GM10847 (cell line): ENCODE measurements around the gene ADRB1.

ENCODE experiments used
- POLR2A ChIP-seq: IDR thresholded peaks from 2 replicates; pipeline ENCODE4 v1.6.1; 2011; ENCODE audit not compliant: insufficient read length; ENCODE audit errors: extremely low read depth

ADRB1 gene

DNA sequence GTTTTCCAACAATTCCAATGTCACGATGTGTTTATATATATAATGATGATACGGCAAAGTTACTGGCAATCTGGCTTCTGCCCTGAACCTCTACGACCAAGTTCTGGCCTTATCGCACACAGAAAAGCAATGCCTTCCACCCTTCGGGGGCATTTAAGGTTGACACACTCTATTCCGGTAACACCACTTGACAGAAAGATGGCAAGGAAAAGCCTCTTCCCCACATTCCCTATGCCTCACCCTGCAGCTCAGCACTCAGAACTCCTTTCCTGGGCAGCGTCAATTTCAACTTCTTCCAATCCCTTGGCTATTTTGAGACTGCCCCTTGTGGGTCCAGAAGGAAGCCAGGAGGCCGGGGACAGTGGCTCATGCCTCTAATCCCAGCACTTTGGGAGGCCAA lies 2.5 kb upstream of the ADRB1 start:
- no peak for TF ChIP-seq POLR2A

DNA sequence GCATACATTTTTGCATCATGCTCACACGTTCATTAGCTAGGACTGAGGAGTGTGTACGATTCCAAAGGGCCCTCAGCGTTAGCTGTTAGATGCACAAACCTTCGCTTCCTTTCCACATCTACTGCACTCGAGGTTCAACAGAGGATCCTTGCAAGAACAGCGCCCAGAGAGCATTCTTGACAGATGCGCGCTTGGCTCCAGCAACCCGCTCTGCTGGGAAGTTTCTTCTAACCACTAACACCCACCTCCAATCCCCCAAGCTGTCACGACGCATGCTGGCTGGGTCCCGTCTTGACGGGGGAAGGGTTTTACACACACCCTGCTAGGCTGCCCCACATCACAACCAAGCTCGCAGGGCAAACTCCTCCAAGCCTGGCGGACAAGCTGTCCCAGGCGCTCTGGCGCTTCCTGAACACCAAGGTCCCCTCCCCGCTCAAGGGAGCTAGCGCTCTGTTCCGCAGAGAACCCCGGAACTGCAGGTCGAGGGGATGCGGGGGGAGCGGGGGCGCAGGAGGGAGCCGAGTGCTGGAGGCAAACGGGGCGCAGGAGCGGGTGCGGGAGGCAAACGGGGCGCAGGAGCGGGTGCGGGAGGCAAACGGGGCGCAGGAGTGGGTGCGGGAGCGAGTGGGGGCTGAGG lies 653 bp upstream of the ADRB1 start:
- TF ChIP-seq POLR2A, result no peak

DNA sequence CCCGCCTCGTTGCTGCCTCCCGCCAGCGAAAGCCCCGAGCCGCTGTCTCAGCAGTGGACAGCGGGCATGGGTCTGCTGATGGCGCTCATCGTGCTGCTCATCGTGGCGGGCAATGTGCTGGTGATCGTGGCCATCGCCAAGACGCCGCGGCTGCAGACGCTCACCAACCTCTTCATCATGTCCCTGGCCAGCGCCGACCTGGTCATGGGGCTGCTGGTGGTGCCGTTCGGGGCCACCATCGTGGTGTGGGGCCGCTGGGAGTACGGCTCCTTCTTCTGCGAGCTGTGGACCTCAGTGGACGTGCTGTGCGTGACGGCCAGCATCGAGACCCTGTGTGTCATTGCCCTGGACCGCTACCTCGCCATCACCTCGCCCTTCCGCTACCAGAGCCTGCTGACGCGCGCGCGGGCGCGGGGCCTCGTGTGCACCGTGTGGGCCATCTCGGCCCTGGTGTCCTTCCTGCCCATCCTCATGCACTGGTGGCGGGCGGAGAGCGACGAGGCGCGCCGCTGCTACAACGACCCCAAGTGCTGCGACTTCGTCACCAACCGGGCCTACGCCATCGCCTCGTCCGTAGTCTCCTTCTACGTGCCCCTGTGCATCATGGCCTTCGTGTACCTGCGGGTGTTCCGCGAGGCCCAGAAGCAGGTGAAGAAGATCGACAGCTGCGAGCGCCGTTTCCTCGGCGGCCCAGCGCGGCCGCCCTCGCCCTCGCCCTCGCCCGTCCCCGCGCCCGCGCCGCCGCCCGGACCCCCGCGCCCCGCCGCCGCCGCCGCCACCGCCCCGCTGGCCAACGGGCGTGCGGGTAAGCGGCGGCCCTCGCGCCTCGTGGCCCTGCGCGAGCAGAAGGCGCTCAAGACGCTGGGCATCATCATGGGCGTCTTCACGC lies 825 bp downstream of the ADRB1 start:
- no peak for TF ChIP-seq POLR2A

DNA sequence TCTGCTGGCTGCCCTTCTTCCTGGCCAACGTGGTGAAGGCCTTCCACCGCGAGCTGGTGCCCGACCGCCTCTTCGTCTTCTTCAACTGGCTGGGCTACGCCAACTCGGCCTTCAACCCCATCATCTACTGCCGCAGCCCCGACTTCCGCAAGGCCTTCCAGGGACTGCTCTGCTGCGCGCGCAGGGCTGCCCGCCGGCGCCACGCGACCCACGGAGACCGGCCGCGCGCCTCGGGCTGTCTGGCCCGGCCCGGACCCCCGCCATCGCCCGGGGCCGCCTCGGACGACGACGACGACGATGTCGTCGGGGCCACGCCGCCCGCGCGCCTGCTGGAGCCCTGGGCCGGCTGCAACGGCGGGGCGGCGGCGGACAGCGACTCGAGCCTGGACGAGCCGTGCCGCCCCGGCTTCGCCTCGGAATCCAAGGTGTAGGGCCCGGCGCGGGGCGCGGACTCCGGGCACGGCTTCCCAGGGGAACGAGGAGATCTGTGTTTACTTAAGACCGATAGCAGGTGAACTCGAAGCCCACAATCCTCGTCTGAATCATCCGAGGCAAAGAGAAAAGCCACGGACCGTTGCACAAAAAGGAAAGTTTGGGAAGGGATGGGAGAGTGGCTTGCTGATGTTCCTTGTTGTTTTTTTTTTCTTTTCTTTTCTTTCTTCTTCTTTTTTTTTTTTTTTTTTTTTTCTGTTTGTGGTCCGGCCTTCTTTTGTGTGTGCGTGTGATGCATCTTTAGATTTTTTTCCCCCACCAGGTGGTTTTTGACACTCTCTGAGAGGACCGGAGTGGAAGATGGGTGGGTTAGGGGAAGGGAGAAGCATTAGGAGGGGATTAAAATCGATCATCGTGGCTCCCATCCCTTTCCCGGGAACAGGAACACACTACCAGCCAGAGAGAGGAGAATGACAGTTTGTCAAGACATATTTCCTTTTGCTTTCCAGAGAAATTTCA lies 1.7 kb downstream of the ADRB1 start:
- TF ChIP-seq POLR2A, result no peak

DNA sequence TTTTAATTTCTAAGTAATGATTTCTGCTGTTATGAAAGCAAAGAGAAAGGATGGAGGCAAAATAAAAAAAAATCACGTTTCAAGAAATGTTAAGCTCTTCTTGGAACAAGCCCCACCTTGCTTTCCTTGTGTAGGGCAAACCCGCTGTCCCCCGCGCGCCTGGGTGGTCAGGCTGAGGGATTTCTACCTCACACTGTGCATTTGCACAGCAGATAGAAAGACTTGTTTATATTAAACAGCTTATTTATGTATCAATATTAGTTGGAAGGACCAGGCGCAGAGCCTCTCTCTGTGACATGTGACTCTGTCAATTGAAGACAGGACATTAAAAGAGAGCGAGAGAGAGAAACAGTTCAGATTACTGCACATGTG lies 2.4 kb downstream of the ADRB1 start:
- no peak for TF ChIP-seq POLR2A

DNA sequence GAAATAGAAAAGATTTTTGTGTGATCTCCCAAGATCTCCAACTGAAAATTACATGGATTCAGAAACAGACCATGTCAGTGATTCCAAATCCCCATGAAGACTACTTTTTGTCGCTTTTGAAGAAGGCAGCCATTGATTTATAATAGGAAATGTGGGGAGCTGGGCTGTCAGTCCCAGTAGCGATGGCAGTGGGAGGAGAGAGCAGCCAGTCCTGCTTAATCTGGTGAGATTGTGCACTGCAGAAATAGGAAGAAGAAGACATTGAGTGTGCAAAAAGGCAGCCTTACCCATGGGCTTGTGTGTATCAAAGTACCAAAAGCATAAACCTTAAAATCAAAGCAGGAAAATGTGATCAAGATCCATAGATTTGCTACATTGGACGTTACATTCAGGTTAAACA lies 4.8 kb downstream of the ADRB1 start:
- no peak for TF ChIP-seq POLR2A

DNA sequence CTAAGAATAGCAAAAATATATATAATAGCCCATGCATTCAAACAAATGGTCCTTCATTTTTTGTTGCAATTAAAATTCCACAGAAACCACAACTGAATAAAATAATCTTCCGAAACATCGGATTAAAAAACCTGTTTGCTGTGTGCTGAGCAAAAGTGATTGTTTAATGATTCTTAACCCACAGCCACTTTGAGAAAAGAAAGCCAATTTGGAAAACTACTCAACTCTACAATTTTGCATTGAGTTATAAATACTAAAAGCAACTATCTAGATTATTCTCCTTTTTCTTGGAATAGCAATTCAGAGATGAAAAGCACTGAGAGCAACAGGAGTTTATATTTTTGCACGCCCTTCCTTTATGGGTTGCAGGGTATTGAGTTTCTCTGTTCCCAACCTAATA lies 8.0 kb downstream of the ADRB1 start:
- no peak for TF ChIP-seq POLR2A

DNA sequence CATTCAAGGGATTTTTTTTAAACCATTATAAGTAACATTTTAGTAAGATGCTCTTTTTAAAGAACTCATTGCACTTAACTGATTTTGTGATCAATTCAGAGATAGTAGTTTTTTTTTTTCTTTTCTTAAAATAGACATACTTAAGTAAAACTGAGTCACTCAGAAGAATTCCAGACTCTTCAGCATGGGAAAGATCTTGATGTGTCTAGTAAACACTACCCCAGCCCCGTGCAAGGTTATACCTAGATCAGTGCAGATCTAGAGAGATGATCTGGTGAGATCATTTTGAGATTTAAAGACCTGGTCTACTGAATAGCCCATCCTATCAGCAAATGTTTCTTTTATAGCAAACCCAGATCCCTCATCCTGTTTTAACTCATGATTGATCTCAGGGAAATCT lies 8.6 kb downstream of the ADRB1 start:
- no peak for TF ChIP-seq POLR2A

DNA sequence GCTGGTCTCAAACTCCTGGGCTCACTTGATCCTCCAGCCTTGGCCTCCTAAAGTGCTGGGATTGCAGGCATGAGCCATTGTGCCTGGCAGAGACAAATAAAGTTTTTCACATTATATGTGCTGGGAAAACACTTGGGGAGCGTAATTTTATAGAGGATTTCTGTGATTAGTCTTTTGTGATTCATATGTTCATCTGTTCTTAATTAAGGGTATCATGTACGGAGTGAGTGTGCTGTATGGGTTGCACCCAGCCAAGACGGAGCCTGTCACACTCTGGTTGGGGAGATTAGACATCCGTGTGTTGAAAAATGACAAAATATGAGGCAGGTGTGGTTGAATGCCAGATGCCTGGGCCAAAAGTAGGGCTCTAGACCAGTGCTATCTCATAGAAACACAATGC lies 10.3 kb downstream of the ADRB1 start:
- no peak for TF ChIP-seq POLR2A

DNA sequence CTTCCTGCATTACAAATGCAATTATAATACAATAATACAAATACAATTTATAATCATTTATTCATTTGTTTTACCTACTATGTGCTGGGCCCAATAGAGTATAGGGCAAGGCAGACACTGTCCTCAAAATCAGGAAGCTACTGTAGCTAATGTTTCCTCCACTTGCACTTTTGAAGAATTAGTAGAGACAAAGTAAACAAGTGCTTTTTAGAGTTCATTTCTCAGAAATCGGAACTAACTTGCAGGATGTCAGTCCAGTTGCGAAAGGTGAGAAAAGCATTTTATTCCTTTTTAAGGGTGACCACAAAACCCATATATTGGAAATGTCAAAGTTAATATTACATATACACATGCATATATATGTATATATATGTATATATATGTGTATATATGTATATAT lies 14.2 kb downstream of the ADRB1 start:
- TF ChIP-seq POLR2A, result no peak

DNA sequence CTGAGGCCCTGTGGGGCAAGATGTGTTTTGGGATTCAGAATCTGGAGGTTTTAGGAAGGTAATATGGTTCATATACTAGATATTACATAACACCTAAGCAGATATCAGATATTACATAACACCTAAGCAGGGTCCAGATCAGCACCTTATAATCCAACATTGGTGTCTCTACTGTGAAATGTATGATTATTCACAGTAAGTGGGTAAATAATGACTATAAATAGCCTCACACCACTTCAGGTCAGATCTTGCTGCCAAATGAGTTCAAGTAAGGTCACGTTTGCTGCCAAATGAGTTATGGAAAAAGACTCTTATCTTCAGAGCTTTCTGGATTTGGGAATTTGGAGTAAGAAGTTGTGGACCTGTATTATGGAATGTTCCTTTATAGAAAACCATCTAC lies 14.6 kb downstream of the ADRB1 start:
- TF ChIP-seq POLR2A, result no peak

DNA sequence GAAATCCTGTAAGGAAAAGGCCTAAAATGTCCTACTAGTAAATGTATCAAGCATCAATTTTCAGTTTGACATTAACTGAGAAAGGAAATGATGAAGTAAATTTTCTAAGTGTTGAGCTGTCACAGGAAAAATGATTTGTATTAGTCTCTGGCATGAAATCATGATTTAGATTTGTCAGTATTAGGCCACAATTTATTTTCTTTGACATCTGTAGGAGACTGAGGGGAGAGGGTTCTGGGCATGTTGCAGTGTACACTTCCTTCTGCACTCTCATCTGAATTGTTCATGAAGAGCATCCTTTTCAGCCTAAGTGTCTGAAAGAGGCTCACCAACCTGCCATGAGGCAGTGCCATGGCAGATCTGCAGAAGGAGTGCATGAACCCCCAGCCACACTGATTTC lies 15.9 kb downstream of the ADRB1 start:
- no peak for TF ChIP-seq POLR2A

DNA sequence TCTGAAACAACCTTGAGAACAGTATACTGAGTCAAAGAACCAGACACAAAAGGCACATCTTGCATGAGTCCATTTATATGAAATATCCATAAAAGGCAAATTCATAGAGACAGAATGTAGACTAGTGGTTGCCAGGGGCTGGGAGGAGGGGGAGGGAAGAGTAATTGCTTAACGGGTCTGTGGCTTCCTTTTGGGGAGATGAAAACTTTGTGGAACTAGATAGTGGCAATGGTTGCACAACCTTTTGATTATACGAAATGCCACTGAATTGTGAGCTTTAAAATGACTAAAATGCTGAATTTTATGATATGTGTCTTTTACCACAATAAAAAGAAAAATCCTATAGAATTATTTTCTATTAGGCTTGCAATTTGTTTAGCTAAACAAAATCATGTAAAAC lies 16.8 kb downstream of the ADRB1 start:
- no peak for TF ChIP-seq POLR2A

DNA sequence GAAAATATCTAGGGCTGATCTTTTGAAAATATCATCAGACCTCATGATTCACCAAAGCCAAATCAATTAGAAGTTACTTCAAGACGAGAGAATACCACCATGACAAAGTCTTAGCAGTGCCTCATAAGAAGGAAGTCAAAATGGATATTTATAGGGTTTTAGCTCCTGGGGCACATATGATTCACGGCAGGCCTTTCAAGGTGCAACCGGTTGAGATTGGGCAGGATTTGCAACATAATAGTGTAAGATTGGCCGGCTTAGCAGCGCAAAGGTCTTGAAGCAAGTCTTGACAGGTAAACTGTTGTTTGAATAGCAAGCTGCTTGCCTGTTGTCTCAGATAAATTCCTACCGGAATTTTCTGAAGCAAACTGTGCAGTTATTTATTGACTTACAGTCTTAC lies 17.5 kb downstream of the ADRB1 start:
- TF ChIP-seq POLR2A, result no peak

DNA sequence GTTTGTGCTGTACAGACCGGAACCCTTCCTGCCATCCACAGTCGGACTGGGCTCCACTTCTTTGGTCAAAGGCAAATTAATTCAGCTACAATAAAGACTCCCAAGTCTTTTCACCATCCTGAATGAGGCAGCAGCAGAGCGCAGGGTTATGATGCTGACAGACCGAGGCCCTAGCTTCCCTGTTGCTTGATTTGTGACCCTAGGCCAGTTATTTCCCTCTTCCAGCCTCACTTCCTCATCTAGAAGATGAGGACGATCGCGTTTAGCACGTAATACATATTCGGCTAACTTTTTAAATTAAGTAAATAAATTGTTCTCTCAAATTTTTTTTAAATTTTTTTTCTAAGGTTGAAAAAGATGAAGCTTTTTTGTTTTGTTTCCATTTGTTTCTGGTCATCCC lies 18.1 kb downstream of the ADRB1 start:
- TF ChIP-seq POLR2A, result no peak
